HCT116 (cell line): ENCODE measurements around the gene HEXD. TPM values are rescaled to one million over a fixed set of nuclear protein-coding genes. Genes with fewer than 3 reads are reported as not detected.

Experiments
- ATAC-seq: fragments of 200-7000 bp; cut with Tn5 transposase; 2 replicates; pipeline ENCODE4 v1.9.1; 2020; ENCODE audit warnings: mild to moderate bottlenecking, moderate library complexity
- BruUV-seq: library from RNA; stranded (reverse); fragments of 400-500 nt; replicated peaks from 2 replicates; lab custom pipeline; 2021; lab: Mats Ljungman, UMichigan
- CTCF ChIA-PET: fragments of 300-600 bp; sonication (Branson Sonifier 250); formaldehyde crosslinking; loops from one replicate; lab custom pipeline; 2021; ENCODE audit warnings: antibody characterized with exemption; lab: Charles Lee
- POLR2A ChIA-PET: fragments of 300-600, 350-600 bp; sonication (Branson Sonifier 250); formaldehyde crosslinking; loops from one replicate; lab custom pipeline; 2021; ENCODE audit warnings: antibody characterized with exemption; lab: Charles Lee
- RAD21 ChIA-PET, 2 experiments: fragments of 300-600 bp; sonication (Branson Sonifier 250); formaldehyde crosslinking; loops; one replicate each; lab custom pipeline; 2023; ENCODE audit warnings: low total read pairs in 2 of 2; ENCODE audit not compliant: uncharacterized antibody in 2 of 2, unreplicated experiment in 2 of 2, low non-redundant PET in 1 of 2; lab: Charles Lee
- DNase-seq: peaks from one replicate; pipeline ENCODE4 v3.0.0-alpha.2; 2010; ENCODE audit warnings: low read depth, low spot score
- H2AFZ ChIP-seq: fragments of 200-600 bp; shearing (Covaris generic), sonication (generic); 2 replicates; pipeline ENCODE4 v1.6.1; 2017; ENCODE audit warnings: low read depth, mixed run types, mixed read lengths, antibody characterized with exemption, low read length; ENCODE audit not compliant: poor library complexity, severe bottlenecking
- H3K27ac ChIP-seq: 2 replicates; pipeline ENCODE4 v1.5.1; 2012; ENCODE audit warnings: low read depth, low read length
- H3K27me3 ChIP-seq: fragments of 200-600 bp; sonication (generic); 2 replicates; pipeline ENCODE4 v1.6.1; 2016; ENCODE audit warnings: mixed run types, low read length, mixed read lengths; ENCODE audit not compliant: insufficient read depth
- H3K36me3 ChIP-seq, 2 experiments: fragments of 200-500 bp in 1 of 2; fragments of 200-600 bp in 1 of 2; sonication (Bioruptor generic) in 1 of 2; sonication (generic) in 1 of 2; 2 replicates each; pipeline versions ENCODE4 v1.5.1 to v1.6.1; 2014 to 2016; ENCODE audit warnings: low read length in 2 of 2, inconsistent platforms in 1 of 2, mixed read lengths in 1 of 2, mixed run types in 1 of 2; ENCODE audit not compliant: insufficient read depth in 2 of 2, control insufficient read depth in 1 of 2
- H3K4me1 ChIP-seq, 2 experiments: fragments of 200-600 bp in 1 of 2; sonication (generic) in 1 of 2; 2 replicates each; pipeline versions ENCODE4 v1.5.1 to v1.6.1; 2012 to 2017; ENCODE audit warnings: low read length in 2 of 2, inconsistent platforms in 1 of 2, mild to moderate bottlenecking in 1 of 2, mixed read lengths in 1 of 2, mixed run types in 1 of 2, moderate library complexity in 1 of 2; ENCODE audit not compliant: insufficient read depth in 2 of 2, control insufficient read depth in 1 of 2
- H3K4me2 ChIP-seq: fragments of 200-600 bp; sonication (generic); 2 replicates; pipeline ENCODE4 v1.6.1; 2017; ENCODE audit warnings: mixed run types, low read length, mixed read lengths
- H3K4me3 ChIP-seq, 2 experiments: fragments of 200-600 bp in 1 of 2; sonication (generic) in 1 of 2; replicated peaks in 1 of 2; 2 replicates each; pipeline ENCODE4 v1.5.1; 2011 to 2016; ENCODE audit warnings: low read length in 2 of 2, control low read depth in 1 of 2, low read depth in 1 of 2, mild to moderate bottlenecking in 1 of 2, mixed read lengths in 1 of 2, mixed run types in 1 of 2
- H3K79me2 ChIP-seq: fragments of 200-600 bp; sonication (generic); 2 replicates; pipeline ENCODE4 v1.6.1; 2017; ENCODE audit warnings: mild to moderate bottlenecking, mixed run types, low read length, moderate library complexity, mixed read lengths; ENCODE audit not compliant: insufficient read depth
- H3K9ac ChIP-seq: fragments of 200-600 bp; sonication (generic); 2 replicates; pipeline ENCODE4 v1.6.1; 2016; ENCODE audit warnings: low read length, mixed read lengths
- H3K9me2 ChIP-seq: fragments of 200-600 bp; sonication (generic), shearing (Covaris generic); 2 replicates; pipeline ENCODE4 v1.6.1; 2017; ENCODE audit warnings: mixed run types, mild to moderate bottlenecking, moderate library complexity; ENCODE audit not compliant: insufficient read depth
- H3K9me3 ChIP-seq, 2 experiments: fragments of 200-500 bp in 1 of 2; fragments of 200-600 bp in 1 of 2; sonication (Bioruptor generic) in 1 of 2; sonication (generic) in 1 of 2; 2 replicates each; pipeline ENCODE4 v1.6.1; 2014 to 2017; ENCODE audit warnings: low read length in 2 of 2, mixed read lengths in 2 of 2, inconsistent platforms in 1 of 2, low read depth in 1 of 2, mild to moderate bottlenecking in 1 of 2, mixed run types in 1 of 2, moderate library complexity in 1 of 2; ENCODE audit not compliant: control insufficient read depth in 1 of 2, insufficient read depth in 1 of 2
- H4K20me1 ChIP-seq: fragments of 200-600 bp; sonication (generic), shearing (Covaris generic); 2 replicates; pipeline ENCODE4 v1.6.1; 2017; ENCODE audit warnings: mixed run types, mild to moderate bottlenecking, moderate library complexity; ENCODE audit not compliant: insufficient read depth
- CBX3 ChIP-seq: IDR thresholded peaks from 2 replicates; pipeline ENCODE4 v1.6.1; 2012; ENCODE audit warnings: low read depth
- CEBPB ChIP-seq: IDR thresholded peaks from 2 replicates; pipeline ENCODE4 v1.6.1; 2012; ENCODE audit warnings: low read depth
- CTCF ChIP-seq, 3 experiments: fragments of 200-600 bp in 1 of 3; sonication (generic) in 1 of 3; IDR thresholded peaks in 2 of 3; conservative IDR thresholded peaks in 1 of 3; 2 replicates each; pipeline ENCODE4 v1.5.1; 2012 to 2017; ENCODE audit warnings: low read depth in 2 of 3, low read length in 2 of 3, antibody characterized with exemption in 1 of 3, borderline replicate concordance in 1 of 3, control low read depth in 1 of 3, mild to moderate bottlenecking in 1 of 3, mixed read lengths in 1 of 3, mixed run types in 1 of 3, moderate library complexity in 1 of 3; ENCODE audit not compliant: insufficient read depth in 1 of 3
- EGR1 ChIP-seq: IDR thresholded peaks from 2 replicates; pipeline ENCODE4 v1.6.1; 2012; ENCODE audit warnings: low read depth
- ELF1 ChIP-seq: IDR thresholded peaks from 2 replicates; pipeline ENCODE4 v1.6.1; 2012; ENCODE audit warnings: low read depth, borderline replicate concordance
- EZH2 ChIP-seq: fragments of 200-600 bp; sonication (generic); IDR thresholded peaks from 2 replicates; pipeline ENCODE4 v1.6.1; 2017; ENCODE audit warnings: antibody characterized with exemption, mixed run types
- EZH2phosphoT487 ChIP-seq: fragments of 200-600 bp; IDR thresholded peaks from 2 replicates; pipeline ENCODE4 v1.6.1; 2018; ENCODE audit warnings: antibody characterized with exemption, borderline replicate concordance
- FOSL1 ChIP-seq: IDR thresholded peaks from 2 replicates; pipeline ENCODE4 v1.6.1; 2012; ENCODE audit warnings: low read depth
- JUND ChIP-seq: IDR thresholded peaks from 2 replicates; pipeline ENCODE4 v1.6.1; 2012
- POLR2A ChIP-seq: IDR thresholded peaks from 2 replicates; pipeline ENCODE4 v1.7.0; 2011; ENCODE audit warnings: borderline replicate concordance; ENCODE audit not compliant: insufficient read depth, insufficient read length; ENCODE audit errors: extremely low read depth
- POLR2AphosphoS5 ChIP-seq: IDR thresholded peaks from 2 replicates; pipeline ENCODE4 v1.6.1; 2011; ENCODE audit warnings: mild to moderate bottlenecking, low read depth, low read length, moderate library complexity
- RAD21 ChIP-seq: IDR thresholded peaks from 2 replicates; pipeline ENCODE4 v1.6.1; 2012; ENCODE audit warnings: low read depth, mild to moderate bottlenecking
- SIN3A ChIP-seq: IDR thresholded peaks from 2 replicates; pipeline ENCODE4 v1.6.1; 2012; ENCODE audit warnings: low read depth
- SP1 ChIP-seq: IDR thresholded peaks from 2 replicates; pipeline ENCODE4 v1.6.1; 2012; ENCODE audit warnings: low read depth
- SRF ChIP-seq: IDR thresholded peaks from 2 replicates; pipeline ENCODE4 v1.6.1; 2012; ENCODE audit warnings: low read depth
- TCF7L2 ChIP-seq: IDR thresholded peaks from 2 replicates; pipeline ENCODE4 v1.7.0; 2011; ENCODE audit warnings: borderline replicate concordance, inconsistent platforms; ENCODE audit not compliant: insufficient read depth, insufficient read length; ENCODE audit errors: extremely low read depth
- YY1 ChIP-seq: IDR thresholded peaks from 2 replicates; pipeline ENCODE4 v1.6.1; 2011; ENCODE audit warnings: low read length, low read depth, moderate library complexity, mild to moderate bottlenecking; ENCODE audit not compliant: insufficient replicate concordance; ENCODE audit errors: extremely low read depth
- ZFX ChIP-seq: fragments of 450-650 bp; IDR thresholded peaks from 2 replicates; pipeline ENCODE4 v1.6.1; 2017
- intact Hi-C: fragments of 100-400 bp; cut with micrococcal nuclease; formaldehyde crosslinking; loops from 2 replicates; pipeline ENCODE4 v1.10.0; 2022
- total RNA-seq: library from RNA; stranded (reverse); gene quantifications from one replicate; pipeline ENCODE4 v1.2.1, GENCODE V29; 2021; ENCODE audit not compliant: unreplicated experiment
- TF ChIP-seq, protein P1 (sequence below): IDR thresholded peaks from 2 replicates; pipeline ENCODE4 v1.6.1; 2012
- TF ChIP-seq, protein P2 (sequence below): IDR thresholded peaks from 2 replicates; pipeline ENCODE4 v1.6.1; 2012

HEXD gene
- total RNA-seq, 1 experiment from 2014 or later, result 45.2 TPM

- Histone ChIP-seq H3K9me3 (no peaks in the 10 kb centered on the region), H3K79me2 (no peaks in the 10 kb centered on the region), H3K27ac (no peak overlapping the region), H3K9me2 (no peaks in the 10 kb centered on the region), H4K20me1 (no peaks in the 10 kb centered on the region), H3K4me3 (no peak overlapping the region), H3K36me3 (no peaks in the 10 kb centered on the region), H2AFZ (no peak overlapping the region), H3K4me1 (no peaks in the 10 kb centered on the region), H3K4me2 (no peak overlapping the region), H3K9ac (no peak overlapping the region), H3K27me3 (no peaks in the 10 kb centered on the region)
- no TSS peak for BruUV-seq
- POLR2A ChIA-PET, result no interaction called here
- TF ChIP-seq SIN3A (no peak), EZH2 (no peak), FOSL1 (no peak), ELF1 (no peak), RAD21 (no peak), EZH2phosphoT487 (no peak), CBX3 (no peak), POLR2AphosphoS5 (no peak), EGR1 (no peak), POLR2A (no peak), YY1 (no peak), JUND (no peak), ZFX (no peak), TCF7L2 (no peak), CEBPB (no peak), SP1 (no peak), CTCF (IDR thresholded peaks at IDR 0.05 in 2 of 3, conservative IDR thresholded peaks at IDR 0.05 in 1 of 3; ENCODE audit: borderline replicate concordance in 1 of 3, insufficient read depth in 1 of 3, low read depth in 2 of 3, low read length in 2 of 3) (no peak), SRF (no peak)
- TF ChIP-seq, protein P1, sequence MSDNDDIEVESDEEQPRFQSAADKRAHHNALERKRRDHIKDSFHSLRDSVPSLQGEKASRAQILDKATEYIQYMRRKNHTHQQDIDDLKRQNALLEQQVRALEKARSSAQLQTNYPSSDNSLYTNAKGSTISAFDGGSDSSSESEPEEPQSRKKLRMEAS, result no peak
- TF ChIP-seq, protein P2, sequence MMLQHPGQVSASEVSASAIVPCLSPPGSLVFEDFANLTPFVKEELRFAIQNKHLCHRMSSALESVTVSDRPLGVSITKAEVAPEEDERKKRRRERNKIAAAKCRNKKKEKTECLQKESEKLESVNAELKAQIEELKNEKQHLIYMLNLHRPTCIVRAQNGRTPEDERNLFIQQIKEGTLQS, result no peak
- intact Hi-C loops, result no loop called here
- CTCF ChIA-PET, result interaction anchor here (0.6 kb wide), 1 partner anchor 39 kb away, joined by 3 read pairs; no protein-coding TSS in a partner anchor
- RAD21 ChIA-PET, result no interaction called here
- DNase-seq (no peak), ATAC-seq (no peak)
Observed at GRCh38 chr17:82428546-82428945, 10.4 kb downstream of the HEXD start.
